K562 (cell line): ENCODE results near the gene RALGAPA2.

Experiments
- CBFB ChIP-seq: sonication (generic); formaldehyde crosslinking; IDR thresholded peaks from 2 replicates; pipeline ENCODE4 v1.4.0; 2020; ENCODE audit warnings: mild to moderate bottlenecking, missing genetic modification reagents
- CTCF ChIP-seq, 3 experiments: IDR thresholded peaks in 2 of 3; conservative IDR thresholded peaks in 1 of 3; 2 replicates each; pipeline ENCODE4 v1.5.1; 2011 to 2012; ENCODE audit warnings: low read length in 3 of 3, mild to moderate bottlenecking in 3 of 3, control low read depth in 2 of 3, improper control_type of control experiment in 1 of 3, inconsistent platforms in 1 of 3, low read depth in 1 of 3, mixed read lengths in 1 of 3, moderate library complexity in 1 of 3; ENCODE audit not compliant: insufficient read depth in 2 of 3
- EGR1 ChIP-seq: fragments of 450-650 bp; conservative IDR thresholded peaks from 2 replicates; pipeline ENCODE4 v1.6.1; 2017; ENCODE audit warnings: mild to moderate bottlenecking
- EZH2 ChIP-seq: IDR thresholded peaks from 2 replicates; pipeline ENCODE4 v1.6.1; 2012; ENCODE audit warnings: low read depth, mild to moderate bottlenecking, inconsistent platforms, low read length, borderline replicate concordance
- HEY1 ChIP-seq: fragments of 250-450 bp; sonication (Bioruptor Pico); IDR thresholded peaks from 2 replicates; pipeline ENCODE4 v1.5.0; 2020; ENCODE audit warnings: mild to moderate bottlenecking, moderate library complexity, borderline replicate concordance
- JUND ChIP-seq, 2 experiments: IDR thresholded peaks; 2 replicates in 1 of 2; 3 replicates in 1 of 2; pipeline ENCODE4 v1.6.1; 2011; ENCODE audit warnings: borderline replicate concordance in 2 of 2, low read depth in 2 of 2, low read length in 2 of 2, improper control_type of control experiment in 1 of 2, missing biosample characterization in 1 of 2, missing genetic modification characterization in 1 of 2, missing genetic modification reagents in 1 of 2
- KAT2B ChIP-seq: IDR thresholded peaks from one replicate; pipeline ENCODE4 v1.6.1; 2012; ENCODE audit warnings: low read depth, mild to moderate bottlenecking, control low read depth, inconsistent platforms, low read length, moderate library complexity
- KLF6 ChIP-seq: fragments of 250-450 bp; sonication (Bioruptor Pico); IDR thresholded peaks from 2 replicates; pipeline ENCODE4 v1.4.0; 2020; ENCODE audit warnings: mild to moderate bottlenecking, moderate library complexity, borderline replicate concordance
- MAFG ChIP-seq: fragments of 450-650 bp; conservative IDR thresholded peaks from 2 replicates; pipeline ENCODE4 v1.6.1; 2016; ENCODE audit warnings: missing genetic modification characterization, missing compliant biosample characterization
- MEF2D ChIP-seq: conservative IDR thresholded peaks from 2 replicates; pipeline ENCODE4 v1.6.1; 2016; ENCODE audit warnings: low read depth, missing genetic modification characterization, missing compliant biosample characterization
- NFYB ChIP-seq: IDR thresholded peaks from 2 replicates; pipeline ENCODE4 v1.6.1; 2011; ENCODE audit warnings: mild to moderate bottlenecking, moderate library complexity; ENCODE audit not compliant: insufficient read length; ENCODE audit errors: extremely low read depth
- NR2C2 ChIP-seq, 2 experiments: fragments of 200-800 bp in 1 of 2; sonication (Bioruptor generic) in 1 of 2; sonication (generic) in 1 of 2; formaldehyde crosslinking in 1 of 2; IDR thresholded peaks; 2 replicates each; pipeline versions ENCODE4 v1.6.1 to v1.8.0; 2016 to 2022; ENCODE audit warnings: mild to moderate bottlenecking in 1 of 2, missing compliant biosample characterization in 1 of 2, missing genetic modification characterization in 1 of 2, missing genetic modification reagents in 1 of 2
- SP1 ChIP-seq: sonication (generic); formaldehyde crosslinking; IDR thresholded peaks from 2 replicates; pipeline ENCODE4 v1.8.1; 2022; ENCODE audit warnings: mild to moderate bottlenecking, missing genetic modification reagents
- USF2 ChIP-seq: sonication (generic); formaldehyde crosslinking; IDR thresholded peaks from 2 replicates; pipeline ENCODE4 v1.5.0; 2020; ENCODE audit warnings: missing genetic modification reagents

DNA sequence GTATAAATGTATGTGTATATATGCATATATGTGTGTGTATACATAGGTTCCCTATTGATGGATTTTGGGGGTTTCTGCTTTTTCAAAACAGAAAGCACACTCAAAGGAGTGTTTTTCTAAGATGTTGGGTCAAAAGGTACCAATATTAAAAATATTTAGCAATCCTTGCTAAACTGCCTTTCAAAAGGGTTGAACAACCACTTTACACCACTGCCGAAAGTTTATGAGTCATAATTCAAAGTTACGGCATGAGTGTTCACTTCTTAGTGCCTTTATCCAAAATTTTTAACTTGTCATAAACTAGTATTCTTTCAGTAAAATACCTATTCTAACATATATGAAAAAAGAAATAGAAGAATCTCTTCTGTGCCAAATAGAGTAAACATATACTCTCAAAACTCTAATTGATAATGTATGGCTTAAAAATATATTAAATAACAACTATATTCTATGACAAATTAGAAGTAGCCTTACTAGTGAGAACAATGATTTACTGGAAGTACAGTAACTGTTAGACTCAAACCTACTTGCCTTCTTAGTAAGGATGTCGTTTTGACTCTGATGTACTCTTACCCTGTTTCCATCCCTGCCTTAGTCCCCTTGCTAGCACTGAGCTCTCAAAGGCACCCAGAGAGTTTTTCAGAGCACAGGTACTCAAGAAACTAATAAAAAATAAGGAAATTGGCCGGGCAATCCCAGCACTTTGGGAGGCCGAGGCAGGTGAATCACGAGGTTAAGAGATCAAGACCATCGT lies 208.5 kb downstream of the RALGAPA2 start:
- TF ChIP-seq SP1 (CRISPR knock-in tag) (no peak), HEY1 (CRISPR knock-in tag) (no peak), JUND (IDR thresholded peaks at IDR 0.05; ENCODE audit: borderline replicate concordance, low read depth, low read length) (no peak), JUND (tag; IDR thresholded peaks at IDR 0.05; ENCODE audit: borderline replicate concordance, low read depth, low read length) (no peak), NFYB (no peak), CTCF (IDR thresholded peaks at IDR 0.05 in 2 of 3, conservative IDR thresholded peaks at IDR 0.05 in 1 of 3; ENCODE audit: insufficient read depth in 2 of 3, low read depth in 1 of 3, low read length in 3 of 3) (no peak), MEF2D (no peak), EZH2 (no peak), EGR1 (no peak), KLF6 (CRISPR knock-in tag) (no peak), CBFB (CRISPR knock-in tag) (no peak), MAFG (tag) (no peak), KAT2B (no peak), NR2C2 (CRISPR knock-in tag; IDR thresholded peaks at IDR 0.05) (no peak), NR2C2 (tag; IDR thresholded peaks at IDR 0.05) (no peak), USF2 (CRISPR knock-in tag) (no peak)
